Measurements from ENCODE around the gene PTPRG. TPM values are rescaled to one million over a fixed set of nuclear protein-coding genes. Genes with fewer than 3 reads are reported as not detected.

The PTPRG gene
- total and polyA plus RNA-seq, 10 of the 15 experiments (the other 5 are each of a cell fraction or from before 2014, with no cell fraction given) = 0.29 to 20.7 (median 1.4) TPM

DNA sequence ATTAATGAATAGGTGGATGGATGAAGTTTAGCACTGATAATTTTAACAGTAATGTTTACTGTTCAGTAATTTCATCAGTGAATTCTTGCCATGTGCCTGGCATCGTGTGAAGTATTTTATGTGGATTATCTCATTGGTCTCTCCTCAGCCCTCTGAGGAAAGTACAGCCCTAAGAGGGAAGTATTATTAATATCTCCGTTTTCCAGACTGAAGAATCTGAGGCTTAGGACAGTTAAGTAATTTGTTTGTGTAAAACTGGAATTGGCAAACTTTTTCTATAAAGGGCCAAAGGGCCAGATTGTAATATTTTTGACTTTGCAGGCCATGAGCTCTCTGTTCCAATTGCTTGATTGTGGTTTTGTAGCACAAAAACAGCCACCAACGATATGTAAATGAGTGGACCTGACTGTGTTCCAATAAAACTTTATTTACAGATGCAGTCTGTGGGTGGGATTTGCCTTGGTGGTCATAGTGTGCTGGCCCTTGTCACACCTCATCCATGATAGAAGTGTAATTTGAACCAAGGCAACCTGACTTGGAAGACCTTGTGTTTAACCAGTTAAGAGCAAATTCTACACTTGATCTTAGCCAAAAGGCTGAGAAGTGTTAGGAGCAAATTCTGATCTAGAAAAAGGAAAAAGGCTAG is 556.7 kb downstream of the PTPRG start:
- Histone ChIP-seq H4K20me1 (ENCODE audit: control insufficient read depth, insufficient read depth) (no peaks in the 10 kb centered on the region), H3K4me2 (ENCODE audit: control insufficient read depth, insufficient read depth) (no peak overlapping the region), H3K27ac (ENCODE audit: control insufficient read depth, insufficient read depth) (no peak overlapping the region), H3K9ac (ENCODE audit: control insufficient read depth, insufficient read depth, low read length) (no peak overlapping the region), H2AFZ (ENCODE audit: control insufficient read depth, low read depth, low read length) (no peak overlapping the region), H3K36me3 (ENCODE audit: control insufficient read depth in 2 of 2, insufficient read depth in 2 of 2, low read length in 1 of 2) (no peaks in the 10 kb centered on the region), H3K79me2 (ENCODE audit: control insufficient read depth, insufficient read depth, low read length) (no peaks in the 10 kb centered on the region), H3K4me1 (ENCODE audit: control insufficient read depth, insufficient read depth, low read length) (no peaks in the 10 kb centered on the region), H3K27me3 (replicated peaks in 1 of 2; ENCODE audit: control insufficient read depth in 2 of 2, insufficient read depth in 2 of 2, low read length in 1 of 2) (no peaks in the 10 kb centered on the region), H3K9me3 (replicated peaks; ENCODE audit: control insufficient read depth, insufficient read depth, low read length) (no peaks in the 10 kb centered on the region), H3K4me3 (no peak overlapping the region)
- intact Hi-C loops (cut with micrococcal nuclease; ENCODE audit: unreplicated experiment) (no loop called here), in situ Hi-C loops (cut with MboI) (no loop called here)
- FAIRE-seq (no peak), DNase-seq (ENCODE audit: low read depth, low spot score) (no peak), ATAC-seq (no peak)
- RAD21 ChIA-PET (ENCODE audit: unreplicated experiment) = no interaction called here
- WGBS (ENCODE audit: insufficient coverage, insufficient replicate concordance, low lambda C conversion rate, missing lambda C conversion rate) = 0% methylated on average over 3 of the region's 3 CpGs
- SMC1A ChIA-PET (ENCODE audit: uncharacterized antibody, unreplicated experiment) = interaction anchor here (1.0 to 2.3 kb wide), 5 partner anchors 9 to 17 kb away, joined by 3 to 6 read pairs (median 3); no protein-coding TSS in a partner anchor
- TF ChIP-seq, protein P1, sequence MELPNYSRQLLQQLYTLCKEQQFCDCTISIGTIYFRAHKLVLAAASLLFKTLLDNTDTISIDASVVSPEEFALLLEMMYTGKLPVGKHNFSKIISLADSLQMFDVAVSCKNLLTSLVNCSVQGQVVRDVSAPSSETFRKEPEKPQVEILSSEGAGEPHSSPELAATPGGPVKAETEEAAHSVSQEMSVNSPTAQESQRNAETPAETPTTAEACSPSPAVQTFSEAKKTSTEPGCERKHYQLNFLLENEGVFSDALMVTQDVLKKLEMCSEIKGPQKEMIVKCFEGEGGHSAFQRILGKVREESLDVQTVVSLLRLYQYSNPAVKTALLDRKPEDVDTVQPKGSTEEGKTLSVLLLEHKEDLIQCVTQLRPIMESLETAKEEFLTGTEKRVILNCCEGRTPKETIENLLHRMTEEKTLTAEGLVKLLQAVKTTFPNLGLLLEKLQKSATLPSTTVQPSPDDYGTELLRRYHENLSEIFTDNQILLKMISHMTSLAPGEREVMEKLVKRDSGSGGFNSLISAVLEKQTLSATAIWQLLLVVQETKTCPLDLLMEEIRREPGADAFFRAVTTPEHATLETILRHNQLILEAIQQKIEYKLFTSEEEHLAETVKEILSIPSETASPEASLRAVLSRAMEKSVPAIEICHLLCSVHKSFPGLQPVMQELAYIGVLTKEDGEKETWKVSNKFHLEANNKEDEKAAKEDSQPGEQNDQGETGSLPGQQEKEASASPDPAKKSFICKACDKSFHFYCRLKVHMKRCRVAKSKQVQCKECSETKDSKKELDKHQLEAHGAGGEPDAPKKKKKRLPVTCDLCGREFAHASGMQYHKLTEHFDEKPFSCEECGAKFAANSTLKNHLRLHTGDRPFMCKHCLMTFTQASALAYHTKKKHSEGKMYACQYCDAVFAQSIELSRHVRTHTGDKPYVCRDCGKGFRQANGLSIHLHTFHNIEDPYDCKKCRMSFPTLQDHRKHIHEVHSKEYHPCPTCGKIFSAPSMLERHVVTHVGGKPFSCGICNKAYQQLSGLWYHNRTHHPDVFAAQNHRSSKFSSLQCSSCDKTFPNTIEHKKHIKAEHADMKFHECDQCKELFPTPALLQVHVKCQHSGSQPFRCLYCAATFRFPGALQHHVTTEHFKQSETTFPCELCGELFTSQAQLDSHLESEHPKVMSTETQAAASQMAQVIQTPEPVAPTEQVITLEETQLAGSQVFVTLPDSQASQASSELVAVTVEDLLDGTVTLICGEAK (IDR thresholded peaks at IDR 0.05; ENCODE audit: borderline replicate concordance) = peak; percentile 91
- TF ChIP-seq, protein P2, sequence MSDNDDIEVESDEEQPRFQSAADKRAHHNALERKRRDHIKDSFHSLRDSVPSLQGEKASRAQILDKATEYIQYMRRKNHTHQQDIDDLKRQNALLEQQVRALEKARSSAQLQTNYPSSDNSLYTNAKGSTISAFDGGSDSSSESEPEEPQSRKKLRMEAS (IDR thresholded peaks at IDR 0.05; ENCODE audit: low read depth, low read length) = no peak
- no TSS peak for BruUV-seq (replicated peaks)
- POLR2A ChIA-PET = interaction anchor here (1.0 kb wide), 1 partner anchor 23 kb away, joined by 3 read pairs; no protein-coding TSS in a partner anchor
- CTCF ChIA-PET = interaction anchor here (1.6 to 1.8 kb wide), 2 partner anchors 13 to 70 kb away, joined by 3 to 5 read pairs; no protein-coding TSS in a partner anchor
